CD8-positive, alpha-beta memory T cell (primary cell): Measurements from ENCODE around the gene PDCD1. TPM values are rescaled to one million over a fixed set of nuclear protein-coding genes. Genes with fewer than 3 reads are reported as not detected.
A peak's percentile ranks its signal among the peaks of the same experiment; 100 is the strongest.
"Not testable (repeated sequence)": the region's sequence is repeated elsewhere in the genome, so short reads cannot be mapped to it uniquely, and the experiment has no call there.

ENCODE experiments used
- CTCF ChIA-PET: fragments of 350-600 bp; sonication (Branson Sonifier 250); formaldehyde crosslinking; loops from one replicate; lab custom pipeline; 2021; ENCODE audit warnings: antibody characterized with exemption; lab: Charles Lee
- POLR2A ChIA-PET: fragments of 350-600 bp; sonication (Branson Sonifier 250); formaldehyde crosslinking; loops from one replicate; lab custom pipeline; 2021; ENCODE audit warnings: antibody characterized with exemption; lab: Charles Lee
- DNase-seq, 5 donors: peaks; one replicate each; pipeline versions ENCODE4 v3.0.0 to v3.0.0-alpha.2; 2020 to 2022; ENCODE audit warnings: mixed read lengths in 1 of 5
- H3K27ac ChIP-seq: one replicate; pipeline ENCODE4 v1.7.0; 2013; ENCODE audit warnings: low read depth, mild to moderate bottlenecking, low read length, moderate library complexity
- H3K27me3 ChIP-seq: 2 replicates; pipeline ENCODE4 v1.7.0; 2013; ENCODE audit warnings: low read length, mild to moderate bottlenecking; ENCODE audit not compliant: insufficient read depth, poor library complexity, severe bottlenecking
- H3K36me3 ChIP-seq: 2 replicates; pipeline ENCODE4 v1.7.0; 2013; ENCODE audit warnings: mild to moderate bottlenecking, low read length, moderate library complexity; ENCODE audit not compliant: insufficient read depth
- H3K4me1 ChIP-seq: 2 replicates; pipeline ENCODE4 v1.7.0; 2013; ENCODE audit warnings: mild to moderate bottlenecking, low read length, moderate library complexity; ENCODE audit not compliant: insufficient read depth
- H3K4me3 ChIP-seq: 2 replicates; pipeline ENCODE4 v1.7.0; 2013; ENCODE audit warnings: mild to moderate bottlenecking, low read length
- H3K9me3 ChIP-seq: 2 replicates; pipeline ENCODE4 v1.7.0; 2013; ENCODE audit warnings: mild to moderate bottlenecking, low read length
- H3K27ac Mint-ChIP-seq, 8 donors: one replicate each; pipeline ENCODE4 v1.8.0; 2020 to 2021; ENCODE audit warnings: mixed read lengths in 8 of 8, mild to moderate bottlenecking in 6 of 8, inconsistent platforms in 3 of 8, moderate library complexity in 3 of 8
- H3K27me3 Mint-ChIP-seq, 2 donors: one replicate each; pipeline ENCODE4 v1.8.0; 2020 to 2021; ENCODE audit warnings: mixed read lengths in 2 of 2, mild to moderate bottlenecking in 1 of 2, moderate library complexity in 1 of 2
- H3K36me3 Mint-ChIP-seq, 3 donors: one replicate each; pipeline ENCODE4 v1.8.0; 2020 to 2021; ENCODE audit warnings: mixed read lengths in 3 of 3, inconsistent platforms in 1 of 3, mild to moderate bottlenecking in 1 of 3
- H3K4me1 Mint-ChIP-seq, 3 donors: one replicate each; pipeline ENCODE4 v1.8.0; 2020 to 2021; ENCODE audit warnings: mixed read lengths in 3 of 3, inconsistent platforms in 1 of 3, mild to moderate bottlenecking in 1 of 3
- H3K4me3 Mint-ChIP-seq, 7 donors: one replicate each; pipeline ENCODE4 v1.8.0; 2020 to 2021; ENCODE audit warnings: mixed read lengths in 7 of 7, mild to moderate bottlenecking in 6 of 7, moderate library complexity in 4 of 7, inconsistent platforms in 2 of 7
- H3K9me3 Mint-ChIP-seq, 5 donors: one replicate each; pipeline ENCODE4 v1.8.0; 2020 to 2022; ENCODE audit warnings: mixed read lengths in 5 of 5, mild to moderate bottlenecking in 3 of 5, moderate library complexity in 2 of 5, inconsistent platforms in 1 of 5
- polyA plus RNA-seq: library from polyadenylated mRNA; unstranded; fragments of 300-500 nt; fragmentation: Illumina TruSeq; gene quantifications from one replicate; pipeline ENCODE4 v1.2.3, GENCODE V29; 2021
- total RNA-seq, 2 experiments: library from RNA; stranded (reverse); gene quantifications; one replicate each; pipeline ENCODE4 v1.2.3, GENCODE V29; 2021

Gene PDCD1
- total RNA-seq: 10 to 100 TPM; 34.3 to 39.3 TPM
- polyA plus RNA-seq: 41.8 TPM

GRCh38 chr2:241858206-241859016 is at the start of gene PDCD1:
Gene PDCD1, minus strand, starts transcription at chr2:241858894. Its CDS starts 56 bp downstream, at chr2:241858838.
- H3K9me3 Mint-ChIP-seq: no peaks in the 10 kb centered on the region
- H3K36me3 Mint-ChIP-seq: peaks cover 0 to 2% (median 0%) of the 10 kb centered on the region in 3 donors
- H3K27ac Mint-ChIP-seq: peak within 1 kb of the TSS; percentile 93 to 98 (median 97)
- H3K4me1 Mint-ChIP-seq: peaks cover 45 to 77% (median 54%) of the 10 kb centered on the region in 3 donors
- DNase-seq: peak in 4 of 5 donors; percentile 47 to 73 (median 53)
- Histone ChIP-seq H3K27me3 (no peaks in the 10 kb centered on the region), H3K4me1 (peaks cover 60% of the 10 kb centered on the region), H3K27ac (peak within 1 kb of the TSS; percentile 31), H3K4me3 (peak within 1 kb of the TSS; percentile 60), H3K9me3 (no peaks in the 10 kb centered on the region), H3K36me3 (no peaks in the 10 kb centered on the region)
- ChIA-PET CTCF (interaction anchor here (1.0 to 4.3 kb wide), 3 partner anchors 10 to 20 kb away, joined by 3 to 23 read pairs (median 5); no protein-coding TSS in a partner anchor), POLR2A (interaction anchor here (3.4 kb wide), 1 partner anchor 10 kb away, joined by 30 read pairs; the partner anchor contains the start of gene RTP5)
- H3K27me3 Mint-ChIP-seq: no peaks in the 10 kb centered on the region
- H3K4me3 Mint-ChIP-seq: peak within 1 kb of the TSS; percentile 89 to 99 (median 92)

GRCh38 chr2:241907831-241908230 is 49.1 kb upstream of the PDCD1 start:
- H3K4me1 Mint-ChIP-seq, H3K27ac ChIP-seq, H3K4me1 ChIP-seq, H3K9me3 Mint-ChIP-seq, H3K36me3 ChIP-seq, H3K4me3 ChIP-seq, H3K4me3 Mint-ChIP-seq, H3K9me3 ChIP-seq, H3K27me3 ChIP-seq, H3K27me3 Mint-ChIP-seq, DNase-seq, CTCF ChIA-PET, POLR2A ChIA-PET: not testable (repeated sequence)
- peak overlapping the region in 1 of 8 donors; percentile 32 for H3K27ac Mint-ChIP-seq
- H3K36me3 Mint-ChIP-seq: peaks cover 16 to 33% (median 22%) of the 10 kb centered on the region in 3 donors

- Mint-ChIP-seq H3K9me3 (no peaks in the 10 kb centered on the region), H3K36me3 (peaks cover 16 to 32% (median 17%) of the 10 kb centered on the region in 3 donors), H3K4me3 (no peak overlapping the region), H3K4me1 (peaks cover 0 to 1% (median 0%) of the 10 kb centered on the region in 3 donors), H3K27me3 (no peaks in the 10 kb centered on the region), H3K27ac (no peak overlapping the region)
- Histone ChIP-seq H3K9me3 (no peaks in the 10 kb centered on the region), H3K27ac (no peak overlapping the region), H3K27me3 (no peaks in the 10 kb centered on the region), H3K4me3 (no peak overlapping the region), H3K36me3 (peaks cover 5% of the 10 kb centered on the region), H3K4me1 (no peaks in the 10 kb centered on the region)
- ChIA-PET CTCF (no interaction called here), POLR2A (no interaction called here)
- no peak for DNase-seq
Observed at GRCh38 chr2:241906826-241907570, 48.3 kb upstream of the PDCD1 start.

- H3K36me3 ChIP-seq, CTCF ChIA-PET, H3K4me1 Mint-ChIP-seq, H3K4me3 ChIP-seq, H3K4me3 Mint-ChIP-seq, DNase-seq, H3K4me1 ChIP-seq, POLR2A ChIA-PET, H3K27ac ChIP-seq, H3K27me3 Mint-ChIP-seq, H3K9me3 ChIP-seq, H3K27me3 ChIP-seq, H3K9me3 Mint-ChIP-seq, H3K27ac Mint-ChIP-seq: not testable (repeated sequence)
- H3K36me3 Mint-ChIP-seq: peaks cover 12 to 32% (median 16%) of the 10 kb centered on the region in 3 donors
Observed at GRCh38 chr2:241906378-241906770, 47.7 kb upstream of the PDCD1 start.

GRCh38 chr2:241905716-241906377 is 47.2 kb upstream of the PDCD1 start:
- POLR2A ChIA-PET: no interaction called here
- H3K27me3 Mint-ChIP-seq: no peaks in the 10 kb centered on the region
- no peak overlapping the region for H3K27ac Mint-ChIP-seq

GRCh38 chr2:241904791-241905710 is 46.4 kb upstream of the PDCD1 start:
- H3K4me1 Mint-ChIP-seq: peaks cover 0 to 6% (median 0%) of the 10 kb centered on the region in 3 donors
- ChIA-PET POLR2A (no interaction called here), CTCF (no interaction called here)
- no peaks in the 10 kb centered on the region for H3K27me3 Mint-ChIP-seq
- no peaks in the 10 kb centered on the region for H3K9me3 Mint-ChIP-seq
- peaks cover 4 to 31% (median 6%) of the 10 kb centered on the region in 3 donors for H3K36me3 Mint-ChIP-seq
- no peaks in the 10 kb centered on the region for H3K9me3 ChIP-seq
- peak overlapping the region in 1 of 7 donors; percentile 40 for H3K4me3 Mint-ChIP-seq
- H3K4me1 ChIP-seq: no peaks in the 10 kb centered on the region
- H3K27ac Mint-ChIP-seq: peak overlapping the region in 1 of 8 donors; percentile 44
- no peaks in the 10 kb centered on the region for H3K36me3 ChIP-seq
- DNase-seq: no peak
- no peaks in the 10 kb centered on the region for H3K27me3 ChIP-seq
- H3K27ac ChIP-seq: no peak overlapping the region
- H3K4me3 ChIP-seq: no peak overlapping the region

More at GRCh38 chr2:241905716-241906377, 47.2 kb upstream of the PDCD1 start:
- no peaks in the 10 kb centered on the region for H3K9me3 ChIP-seq
- peaks cover 7 to 32% (median 11%) of the 10 kb centered on the region in 3 donors for H3K36me3 Mint-ChIP-seq
- H3K4me3 ChIP-seq: no peak overlapping the region
- H3K4me1 Mint-ChIP-seq: peaks cover 0 to 6% (median 0%) of the 10 kb centered on the region in 3 donors
- peaks cover 1% of the 10 kb centered on the region for H3K36me3 ChIP-seq
- no peaks in the 10 kb centered on the region for H3K27me3 ChIP-seq
- H3K4me1 ChIP-seq: no peaks in the 10 kb centered on the region
- H3K4me3 Mint-ChIP-seq: no peak overlapping the region
- no peak for DNase-seq
- H3K9me3 Mint-ChIP-seq: no peaks in the 10 kb centered on the region
- CTCF ChIA-PET: no interaction called here
- H3K27ac ChIP-seq: no peak overlapping the region

GRCh38 chr2:241904011-241904718 is 45.5 kb upstream of the PDCD1 start:
- H3K4me3 ChIP-seq: no peak overlapping the region
- Mint-ChIP-seq H3K4me3 (no peak overlapping the region), H3K9me3 (no peaks in the 10 kb centered on the region), H3K36me3 (peaks cover under 1 to 31% (median 4%) of the 10 kb centered on the region in 3 donors), H3K4me1 (peaks cover 0 to 6% (median 0%) of the 10 kb centered on the region in 3 donors), H3K27ac (peak overlapping the region in 1 of 8 donors; percentile 46), H3K27me3 (no peaks in the 10 kb centered on the region)
- no peak for DNase-seq
- H3K36me3 ChIP-seq: no peaks in the 10 kb centered on the region
- POLR2A ChIA-PET: no interaction called here
- CTCF ChIA-PET: interaction anchor here (1.7 kb wide), 1 partner anchor 30 kb away, joined by 3 read pairs; no protein-coding TSS in a partner anchor
- no peaks in the 10 kb centered on the region for H3K9me3 ChIP-seq
- no peaks in the 10 kb centered on the region for H3K4me1 ChIP-seq
- H3K27me3 ChIP-seq: no peaks in the 10 kb centered on the region
- no peak overlapping the region for H3K27ac ChIP-seq
